ENCODE results near the gene TTLL8.

DNA sequence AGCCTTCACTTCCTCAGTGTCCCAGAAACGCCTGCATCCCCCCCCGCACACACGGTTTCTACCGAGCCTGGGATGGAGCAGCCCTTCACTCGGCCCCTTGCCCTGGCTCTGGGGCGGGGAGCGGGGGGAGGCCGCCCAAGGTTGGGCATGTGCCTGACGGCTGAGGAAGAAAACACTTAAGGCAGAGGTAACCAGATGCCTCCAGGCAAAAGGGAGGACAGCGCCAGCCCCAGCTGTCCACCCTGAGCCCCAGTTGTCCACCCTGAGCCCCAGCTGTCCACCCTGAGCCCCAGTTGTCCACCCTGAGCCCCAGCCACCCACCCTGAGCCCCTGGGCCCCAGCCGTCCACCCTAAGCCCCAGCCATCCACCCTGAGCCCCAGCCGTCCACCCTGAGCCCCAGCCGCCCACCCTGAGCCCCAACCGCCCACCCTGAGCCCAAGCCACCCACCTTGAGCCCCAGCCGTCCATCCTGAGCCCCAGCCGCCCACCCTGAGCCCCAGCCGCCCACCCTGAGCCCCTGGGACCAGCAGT, 3.8 kb upstream of the TTLL8 start:
- TF ChIP-seq, protein P1, sequence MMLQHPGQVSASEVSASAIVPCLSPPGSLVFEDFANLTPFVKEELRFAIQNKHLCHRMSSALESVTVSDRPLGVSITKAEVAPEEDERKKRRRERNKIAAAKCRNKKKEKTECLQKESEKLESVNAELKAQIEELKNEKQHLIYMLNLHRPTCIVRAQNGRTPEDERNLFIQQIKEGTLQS (IDR thresholded peaks at IDR 0.05) = no peak
- TF ChIP-seq POLR2A (IDR thresholded peaks at IDR 0.05; ENCODE audit: borderline replicate concordance, extremely low read depth, insufficient read depth, insufficient read length) (no peak), CTCF (IDR thresholded peaks at IDR 0.05 in 2 of 3, conservative IDR thresholded peaks at IDR 0.05 in 1 of 3; ENCODE audit: borderline replicate concordance in 1 of 3, insufficient read depth in 1 of 3, low read depth in 2 of 3, low read length in 2 of 3) (no peak), TCF7L2 (IDR thresholded peaks at IDR 0.05; ENCODE audit: borderline replicate concordance, extremely low read depth, insufficient read depth, insufficient read length) (no peak), RAD21 (IDR thresholded peaks at IDR 0.05; ENCODE audit: low read depth) (no peak), ZNF274 (IDR thresholded peaks at IDR 0.05; ENCODE audit: low read depth, low read length) (no peak), SP1 (IDR thresholded peaks at IDR 0.05; ENCODE audit: low read depth) (no peak), POLR2AphosphoS5 (IDR thresholded peaks at IDR 0.05; ENCODE audit: low read depth, low read length) (no peak), ZBTB33 (IDR thresholded peaks at IDR 0.05; ENCODE audit: extremely low read depth, insufficient replicate concordance, low read length) (no peak), EGR1 (IDR thresholded peaks at IDR 0.05; ENCODE audit: low read depth) (no peak), YY1 (IDR thresholded peaks at IDR 0.05; ENCODE audit: extremely low read depth, insufficient replicate concordance, low read depth, low read length) (no peak)
- TF ChIP-seq, protein P2, sequence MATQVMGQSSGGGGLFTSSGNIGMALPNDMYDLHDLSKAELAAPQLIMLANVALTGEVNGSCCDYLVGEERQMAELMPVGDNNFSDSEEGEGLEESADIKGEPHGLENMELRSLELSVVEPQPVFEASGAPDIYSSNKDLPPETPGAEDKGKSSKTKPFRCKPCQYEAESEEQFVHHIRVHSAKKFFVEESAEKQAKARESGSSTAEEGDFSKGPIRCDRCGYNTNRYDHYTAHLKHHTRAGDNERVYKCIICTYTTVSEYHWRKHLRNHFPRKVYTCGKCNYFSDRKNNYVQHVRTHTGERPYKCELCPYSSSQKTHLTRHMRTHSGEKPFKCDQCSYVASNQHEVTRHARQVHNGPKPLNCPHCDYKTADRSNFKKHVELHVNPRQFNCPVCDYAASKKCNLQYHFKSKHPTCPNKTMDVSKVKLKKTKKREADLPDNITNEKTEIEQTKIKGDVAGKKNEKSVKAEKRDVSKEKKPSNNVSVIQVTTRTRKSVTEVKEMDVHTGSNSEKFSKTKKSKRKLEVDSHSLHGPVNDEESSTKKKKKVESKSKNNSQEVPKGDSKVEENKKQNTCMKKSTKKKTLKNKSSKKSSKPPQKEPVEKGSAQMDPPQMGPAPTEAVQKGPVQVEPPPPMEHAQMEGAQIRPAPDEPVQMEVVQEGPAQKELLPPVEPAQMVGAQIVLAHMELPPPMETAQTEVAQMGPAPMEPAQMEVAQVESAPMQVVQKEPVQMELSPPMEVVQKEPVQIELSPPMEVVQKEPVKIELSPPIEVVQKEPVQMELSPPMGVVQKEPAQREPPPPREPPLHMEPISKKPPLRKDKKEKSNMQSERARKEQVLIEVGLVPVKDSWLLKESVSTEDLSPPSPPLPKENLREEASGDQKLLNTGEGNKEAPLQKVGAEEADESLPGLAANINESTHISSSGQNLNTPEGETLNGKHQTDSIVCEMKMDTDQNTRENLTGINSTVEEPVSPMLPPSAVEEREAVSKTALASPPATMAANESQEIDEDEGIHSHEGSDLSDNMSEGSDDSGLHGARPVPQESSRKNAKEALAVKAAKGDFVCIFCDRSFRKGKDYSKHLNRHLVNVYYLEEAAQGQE (IDR thresholded peaks at IDR 0.05; ENCODE audit: low read depth) = no peak

Data from HCT116 (cell line).